GM19035 (cell line): Measurements from ENCODE around the gene ZNF787.
"Not testable (repeated sequence)": the region's sequence is repeated elsewhere in the genome, so short reads cannot be mapped to it uniquely, and the experiment has no call there.

Experiments used
- ATAC-seq: cut with Tn5 transposase; IDR thresholded peaks from one replicate; pipeline ENCODE4 v1.9.1; 2021; ENCODE audit not compliant: unreplicated experiment

The ZNF787 gene

GRCh38 chr19:56121180-56122167, at the start of gene ZNF787:
TSS of gene ZNF787 (minus strand) at chr19:56121295. CDS start at chr19:56103217, 18,078 bp downstream.
- ATAC-seq: peak; percentile 82

GRCh38 chr19:56170261-56170660, 49.2 kb upstream of the ZNF787 start:
- no peak for ATAC-seq

GRCh38 chr19:56167064-56167578, 46.0 kb upstream of the ZNF787 start:
- ATAC-seq: no peak

- no peak for ATAC-seq
Measured at GRCh38 chr19:56163097-56163496, 42.0 kb upstream of the ZNF787 start.

GRCh38 chr19:56162258-56162657, 41.2 kb upstream of the ZNF787 start:
- ATAC-seq: no peak

GRCh38 chr19:56161534-56161933, 40.4 kb upstream of the ZNF787 start:
- ATAC-seq: no peak

- ATAC-seq: no peak
Measured at GRCh38 chr19:56159622-56160271, 38.7 kb upstream of the ZNF787 start.

- ATAC-seq: no peak
Measured at GRCh38 chr19:56159009-56159559, 38.0 kb upstream of the ZNF787 start.

- no peak for ATAC-seq
Measured at GRCh38 chr19:56158170-56158757, 37.2 kb upstream of the ZNF787 start.

GRCh38 chr19:56156768-56157167, 35.7 kb upstream of the ZNF787 start:
- no peak for ATAC-seq

GRCh38 chr19:56155124-56155687, 34.1 kb upstream of the ZNF787 start:
- ATAC-seq: no peak

- no peak for ATAC-seq
Measured at GRCh38 chr19:56153507-56153906, 32.4 kb upstream of the ZNF787 start.

GRCh38 chr19:56152644-56153043, 31.5 kb upstream of the ZNF787 start:
- ATAC-seq: no peak

GRCh38 chr19:56150358-56150757, 29.3 kb upstream of the ZNF787 start:
- ATAC-seq: no peak

GRCh38 chr19:56149656-56150038, 28.6 kb upstream of the ZNF787 start:
- ATAC-seq: no peak

GRCh38 chr19:56148955-56149655, 28.0 kb upstream of the ZNF787 start:
- not testable (repeated sequence) for ATAC-seq

GRCh38 chr19:56148096-56148495, 27.0 kb upstream of the ZNF787 start:
- no peak for ATAC-seq

GRCh38 chr19:56147307-56147706, 26.2 kb upstream of the ZNF787 start:
- no peak for ATAC-seq

GRCh38 chr19:56146904-56147303, 25.8 kb upstream of the ZNF787 start:
- no peak for ATAC-seq

- no peak for ATAC-seq
Measured at GRCh38 chr19:56145698-56146097, 24.6 kb upstream of the ZNF787 start.
